GM12874 (cell line): ENCODE measurements around the gene PIGW.

Experiments used
- CTCF ChIP-seq: IDR thresholded peaks from 2 replicates; pipeline ENCODE4 v1.5.1; 2011; ENCODE audit warnings: low read depth, mild to moderate bottlenecking, control low read depth, low read length, moderate library complexity; ENCODE audit not compliant: insufficient read depth

PIGW gene

GRCh38 chr17:36534840-36535668 lies at the start of gene PIGW, which contains the start of gene MYO19:
TSS of gene PIGW (plus strand) at chr17:36534987. CDS start at chr17:36537102, 2,115 bp downstream.
TSS of gene MYO19 (minus strand) at chr17:36534868. CDS start at chr17:36532538, 2,330 bp downstream.
- no peak for TF ChIP-seq CTCF

GRCh38 chr17:36485027-36485426 lies 49.8 kb upstream of the PIGW start:
- no peak for TF ChIP-seq CTCF

- TF ChIP-seq CTCF: no peak
Observed at GRCh38 chr17:36485805-36486203, 49.0 kb upstream of the PIGW start.

GRCh38 chr17:36486204-36487194 lies 48.3 kb upstream of the PIGW start, which contains the start of gene ZNHIT3:
TSS of gene ZNHIT3 (plus strand) at chr17:36486681. CDS start at chr17:36486700, 19 bp downstream.
- no peak for TF ChIP-seq CTCF

- no peak for TF ChIP-seq CTCF
Observed at GRCh38 chr17:36493956-36494355, 40.8 kb upstream of the PIGW start.

- no peak for TF ChIP-seq CTCF
Observed at GRCh38 chr17:36494674-36495073, 40.1 kb upstream of the PIGW start.

GRCh38 chr17:36495076-36495578 lies 39.7 kb upstream of the PIGW start:
- no peak for TF ChIP-seq CTCF
